GM06990 (cell line): Measurements from ENCODE around the gene MTUS2.

Experiments used
- DNase-seq: peaks from one replicate; pipeline ENCODE4 v3.0.0-alpha.2; 2011; ENCODE audit not compliant: insufficient read length; ENCODE audit errors: extremely low read depth
- H3K27me3 ChIP-seq: replicated peaks from 2 replicates; pipeline ENCODE4 v1.6.0; 2011; ENCODE audit warnings: low read length; ENCODE audit not compliant: control insufficient read depth, insufficient read depth
- H3K36me3 ChIP-seq: 2 replicates; pipeline ENCODE4 v1.5.1; 2011; ENCODE audit warnings: low read length; ENCODE audit not compliant: control insufficient read depth, insufficient read depth
- H3K4me3 ChIP-seq: replicated peaks from 2 replicates; pipeline ENCODE4 v1.5.1; 2011; ENCODE audit warnings: low read depth, mild to moderate bottlenecking, control low read depth, low read length
- CTCF ChIP-seq: IDR thresholded peaks from 2 replicates; pipeline ENCODE4 v1.5.1; 2011; ENCODE audit warnings: low read length, control low read depth, mild to moderate bottlenecking, inconsistent platforms; ENCODE audit not compliant: insufficient read depth, poor library complexity, severe bottlenecking

MTUS2 gene

DNA sequence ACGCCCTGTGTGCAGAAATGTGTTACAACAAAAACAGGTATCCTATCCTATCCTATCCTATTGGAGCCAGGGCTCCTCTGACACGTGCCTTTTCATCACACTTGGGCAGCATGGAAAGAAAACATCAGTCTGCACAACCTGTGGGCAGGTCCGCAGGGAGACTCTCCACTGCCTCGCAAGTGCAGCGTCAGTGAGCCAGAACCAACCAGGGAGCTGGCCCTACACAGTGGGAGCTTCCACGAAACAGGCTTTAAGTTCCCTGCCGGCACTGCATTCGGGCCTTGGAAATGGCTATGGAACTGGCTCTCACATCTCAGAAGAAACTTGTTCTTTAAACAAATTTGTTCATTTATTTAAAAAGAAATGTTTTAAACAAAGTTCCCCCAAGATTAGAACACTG is 725.8 kb downstream of the MTUS2 start:
- Histone ChIP-seq H3K36me3 (peaks cover 8% of the 10 kb centered on the region), H3K27me3 (no peaks in the 10 kb centered on the region), H3K4me3 (no peak overlapping the region)
- DNase-seq, result no peak
- no peak for TF ChIP-seq CTCF

- TF ChIP-seq CTCF, result no peak
- Histone ChIP-seq H3K27me3 (no peaks in the 10 kb centered on the region), H3K4me3 (no peak overlapping the region), H3K36me3 (peaks cover 11% of the 10 kb centered on the region)
- DNase-seq, result no peak
Measured at GRCh38 chr13:29546662-29547061, 726.5 kb downstream of the MTUS2 start.

GRCh38 chr13:29547153-29547552 is 727.0 kb downstream of the MTUS2 start:
- no peak overlapping the region for H3K4me3 ChIP-seq
- H3K36me3 ChIP-seq, result peaks cover 11% of the 10 kb centered on the region
- no peaks in the 10 kb centered on the region for H3K27me3 ChIP-seq
- no peak for TF ChIP-seq CTCF
- DNase-seq, result no peak

DNA sequence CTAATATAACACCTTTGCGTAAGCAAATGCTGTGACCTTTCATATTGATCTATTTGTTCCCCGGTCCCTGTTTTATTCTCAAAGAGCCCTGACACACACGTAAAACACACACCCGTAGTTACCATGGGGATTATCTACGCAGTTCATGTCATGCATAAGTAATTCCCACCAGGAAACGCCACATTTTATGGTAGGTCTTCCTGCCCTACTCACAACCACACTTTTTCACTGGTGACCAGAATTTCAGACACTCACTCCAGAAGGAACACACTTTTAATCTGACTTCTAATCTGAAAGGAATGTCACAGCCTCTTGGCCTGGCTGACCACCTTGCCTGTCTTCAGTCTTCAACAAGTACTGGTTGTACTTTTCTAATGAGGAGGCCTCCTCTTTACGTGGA is 728.6 kb downstream of the MTUS2 start:
- H3K36me3 ChIP-seq, result peaks cover 16% of the 10 kb centered on the region
- DNase-seq, result no peak
- no peaks in the 10 kb centered on the region for H3K27me3 ChIP-seq
- H3K4me3 ChIP-seq, result no peak overlapping the region
- TF ChIP-seq CTCF, result no peak

- H3K4me3 ChIP-seq, result no peak overlapping the region
- peaks cover 16% of the 10 kb centered on the region for H3K36me3 ChIP-seq
- no peak for TF ChIP-seq CTCF
- DNase-seq, result no peak
- H3K27me3 ChIP-seq, result no peaks in the 10 kb centered on the region
Measured at GRCh38 chr13:29550430-29550988, 730.4 kb downstream of the MTUS2 start.

GRCh38 chr13:29551214-29551613 is 731.1 kb downstream of the MTUS2 start:
- TF ChIP-seq CTCF, result no peak
- no peak for DNase-seq
- Histone ChIP-seq H3K27me3 (no peaks in the 10 kb centered on the region), H3K4me3 (no peak overlapping the region), H3K36me3 (peaks cover 16% of the 10 kb centered on the region)
